GM10266 (cell line): Measurements from ENCODE around the gene AIF1.

Source experiments
- DNase-seq: peaks from one replicate; pipeline ENCODE4 v3.0.0; 2012; ENCODE audit errors: extremely low spot score
- TF ChIP-seq, protein P1 (sequence below): IDR thresholded peaks from 2 replicates; pipeline ENCODE4 v1.5.1; 2012; ENCODE audit warnings: mild to moderate bottlenecking, low read depth; ENCODE audit not compliant: control insufficient read depth, insufficient read depth; ENCODE audit errors: missing control alignments

AIF1 gene

GRCh38 chr6:31626952-31627351, 11.9 kb downstream of the AIF1 start:
- TF ChIP-seq, protein P1, sequence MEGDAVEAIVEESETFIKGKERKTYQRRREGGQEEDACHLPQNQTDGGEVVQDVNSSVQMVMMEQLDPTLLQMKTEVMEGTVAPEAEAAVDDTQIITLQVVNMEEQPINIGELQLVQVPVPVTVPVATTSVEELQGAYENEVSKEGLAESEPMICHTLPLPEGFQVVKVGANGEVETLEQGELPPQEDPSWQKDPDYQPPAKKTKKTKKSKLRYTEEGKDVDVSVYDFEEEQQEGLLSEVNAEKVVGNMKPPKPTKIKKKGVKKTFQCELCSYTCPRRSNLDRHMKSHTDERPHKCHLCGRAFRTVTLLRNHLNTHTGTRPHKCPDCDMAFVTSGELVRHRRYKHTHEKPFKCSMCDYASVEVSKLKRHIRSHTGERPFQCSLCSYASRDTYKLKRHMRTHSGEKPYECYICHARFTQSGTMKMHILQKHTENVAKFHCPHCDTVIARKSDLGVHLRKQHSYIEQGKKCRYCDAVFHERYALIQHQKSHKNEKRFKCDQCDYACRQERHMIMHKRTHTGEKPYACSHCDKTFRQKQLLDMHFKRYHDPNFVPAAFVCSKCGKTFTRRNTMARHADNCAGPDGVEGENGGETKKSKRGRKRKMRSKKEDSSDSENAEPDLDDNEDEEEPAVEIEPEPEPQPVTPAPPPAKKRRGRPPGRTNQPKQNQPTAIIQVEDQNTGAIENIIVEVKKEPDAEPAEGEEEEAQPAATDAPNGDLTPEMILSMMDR = no peak
- no peak for DNase-seq

GRCh38 chr6:31627690-31628287, 12.8 kb downstream of the AIF1 start:
- TF ChIP-seq, protein P1 = no peak
- DNase-seq = no peak

- DNase-seq = no peak
- TF ChIP-seq, protein P1 = no peak
Observed at GRCh38 chr6:31629014-31629413, 14.0 kb downstream of the AIF1 start.

- TF ChIP-seq, protein P1 = no peak
- no peak for DNase-seq
Observed at GRCh38 chr6:31630177-31630934, 15.3 kb downstream of the AIF1 start.

GRCh38 chr6:31631209-31631608, 16.2 kb downstream of the AIF1 start:
- TF ChIP-seq, protein P1 = no peak
- no peak for DNase-seq

GRCh38 chr6:31631681-31632278, 16.7 kb downstream of the AIF1 start:
- TF ChIP-seq, protein P1 = no peak
- DNase-seq = no peak
